NCI-H1105 (cell line): Measurements from ENCODE around the gene OSBPL6.
"Not testable (repeated sequence)": the region's sequence is repeated elsewhere in the genome, so short reads cannot be mapped to it uniquely, and the experiment has no call there.

Experiments used
- DNase-seq: peaks from one replicate; lab custom pipeline; 2025; lab: John Stamatoyannopoulos, UW

Gene OSBPL6

GRCh38 chr2:178193823-178194599, at the start of gene OSBPL6:
Gene OSBPL6 (plus strand): TSS chr2:178194512. CDS start chr2:178306185, 111,673 bp downstream.
- peak; percentile 58 for DNase-seq

DNA sequence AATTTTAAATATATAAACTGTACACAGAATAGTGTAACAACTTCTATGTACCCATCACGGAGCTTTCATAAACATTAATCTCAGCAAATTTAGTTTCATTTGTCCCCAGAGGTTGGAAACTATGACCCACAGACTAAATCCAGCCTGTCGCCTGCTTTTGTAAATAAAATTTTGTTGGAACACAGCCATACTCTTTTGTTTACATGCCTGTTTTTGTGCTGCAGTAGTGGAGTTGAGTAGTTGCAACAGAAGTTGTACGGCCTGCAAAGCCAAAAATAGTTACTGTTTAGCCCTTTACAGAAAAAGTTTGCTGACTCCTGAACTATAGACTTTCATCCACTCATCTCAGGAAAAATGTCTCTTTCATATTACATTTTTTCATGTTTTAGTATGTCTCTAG, 42.3 kb upstream of the OSBPL6 start:
- peak; percentile 11 for DNase-seq

- DNase-seq: no peak
Observed at GRCh38 chr2:178152542-178152941, 41.8 kb upstream of the OSBPL6 start.

GRCh38 chr2:178152977-178153376, 41.3 kb upstream of the OSBPL6 start:
- DNase-seq: no peak

DNA sequence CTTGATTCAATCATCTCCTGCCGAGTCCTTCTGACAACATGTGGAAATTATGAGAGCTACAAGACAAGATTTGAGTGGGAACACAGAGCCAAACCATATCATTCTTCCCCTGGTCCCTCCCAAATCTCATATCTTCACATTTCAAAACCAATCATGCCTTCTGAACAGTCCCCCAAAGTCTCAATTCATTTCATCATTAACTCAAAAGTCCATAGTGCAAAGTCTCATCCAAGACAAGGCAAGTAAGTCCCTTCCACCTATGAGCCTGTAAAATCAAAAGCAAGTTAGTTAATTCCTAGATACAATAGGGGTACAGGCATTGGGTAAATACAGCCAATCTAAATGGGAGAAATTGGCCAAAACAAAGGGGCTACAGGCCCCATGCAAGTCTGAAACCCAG, 40.4 kb upstream of the OSBPL6 start:
- DNase-seq: not testable (repeated sequence)

DNA sequence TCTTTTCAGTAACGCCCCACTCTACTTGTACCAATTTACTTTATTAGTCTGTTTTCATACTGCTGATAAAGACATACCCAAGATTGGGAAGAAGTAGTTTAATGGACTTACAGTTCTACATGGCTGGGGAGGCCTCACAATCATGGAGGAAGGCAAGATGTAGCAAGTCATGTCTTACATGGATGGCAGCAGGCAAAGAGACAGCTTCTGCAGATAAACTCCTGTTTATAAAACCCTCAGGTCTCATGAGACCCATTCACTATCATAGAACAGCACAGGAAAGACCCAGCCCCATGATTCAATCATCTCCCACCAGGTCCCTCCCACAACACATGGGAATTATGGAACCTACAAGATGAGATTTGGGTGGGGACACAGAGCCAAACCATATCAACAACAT, 38.8 kb upstream of the OSBPL6 start:
- DNase-seq: no peak

DNA sequence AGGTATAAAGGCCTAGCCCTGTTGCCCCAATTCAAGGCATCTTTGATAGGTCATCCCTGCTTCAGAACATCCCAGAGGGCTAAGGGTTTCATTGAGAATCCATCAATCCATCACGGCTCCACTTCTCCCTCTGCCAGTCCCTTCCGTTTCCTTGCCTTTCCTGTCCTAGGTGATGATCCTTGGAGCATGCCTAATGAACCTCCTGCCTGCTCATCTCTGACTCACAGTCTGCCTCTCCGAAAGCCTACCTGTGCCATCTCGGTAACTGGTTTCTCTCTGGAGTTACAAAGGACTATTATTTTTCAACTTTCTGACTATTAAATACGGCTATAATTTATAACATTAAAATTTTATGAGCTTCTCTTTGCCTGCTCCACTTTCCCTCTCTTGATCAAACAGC, 36.7 kb upstream of the OSBPL6 start:
- DNase-seq: no peak

DNA sequence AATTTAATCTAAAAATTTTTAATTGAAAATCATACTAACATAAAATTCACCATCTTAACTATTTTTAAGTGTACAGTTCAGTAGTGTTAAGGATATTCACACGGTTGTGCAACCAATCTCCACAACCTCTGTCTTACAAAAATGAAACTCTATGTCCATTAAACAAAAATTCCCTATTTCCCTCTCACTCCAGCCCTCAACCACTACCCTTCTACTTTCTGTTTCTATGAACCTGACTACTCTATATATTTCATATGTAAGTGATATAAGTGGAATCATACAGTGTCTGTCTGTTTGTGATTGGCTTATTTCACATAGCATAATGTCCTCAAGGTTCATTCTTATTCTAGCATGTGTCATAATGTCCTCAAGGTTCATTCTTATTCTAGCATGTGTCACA, 34.3 kb upstream of the OSBPL6 start:
- DNase-seq: no peak

DNA sequence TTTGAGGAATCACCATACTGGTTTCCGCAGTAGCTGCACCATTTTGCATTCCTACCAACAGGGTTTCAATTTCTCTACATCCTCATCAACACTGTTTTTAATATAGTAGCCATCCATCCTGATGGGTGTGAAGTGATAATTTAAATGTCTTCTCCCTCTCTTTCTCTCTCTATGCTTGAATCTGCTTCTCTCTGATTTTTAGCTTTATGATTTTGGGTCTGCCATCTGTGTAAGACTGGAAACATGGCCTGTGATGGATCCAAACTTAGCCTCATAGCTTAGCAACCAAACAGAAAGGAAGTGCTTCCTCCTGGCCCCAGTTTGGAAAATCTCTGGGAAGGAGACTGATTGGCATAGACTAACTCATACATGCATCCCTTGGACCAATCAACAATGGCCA, 33.7 kb upstream of the OSBPL6 start:
- DNase-seq: no peak

- DNase-seq: no peak
Observed at GRCh38 chr2:178163395-178163794, 30.9 kb upstream of the OSBPL6 start.

GRCh38 chr2:178163911-178164310, 30.4 kb upstream of the OSBPL6 start:
- DNase-seq: no peak

DNA sequence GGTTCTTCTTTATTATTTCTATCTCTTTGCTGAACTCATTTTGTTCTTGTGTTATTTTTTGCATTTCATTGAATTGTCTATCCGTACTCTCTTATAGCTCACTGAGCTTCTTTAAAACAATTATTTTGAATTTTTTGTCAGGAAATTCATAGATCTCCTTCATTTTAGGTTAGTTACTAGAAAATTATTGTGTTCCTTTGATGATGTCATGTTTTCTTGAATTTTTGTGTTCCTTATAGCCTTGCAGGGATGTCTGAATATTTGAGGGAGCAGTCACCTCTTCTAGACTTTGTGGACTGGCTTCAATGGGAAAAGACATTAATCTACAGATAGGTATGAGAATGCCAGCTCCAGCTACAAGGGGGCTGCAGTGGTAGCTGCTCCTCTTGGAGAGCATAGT, 20.7 kb upstream of the OSBPL6 start:
- DNase-seq: no peak

DNA sequence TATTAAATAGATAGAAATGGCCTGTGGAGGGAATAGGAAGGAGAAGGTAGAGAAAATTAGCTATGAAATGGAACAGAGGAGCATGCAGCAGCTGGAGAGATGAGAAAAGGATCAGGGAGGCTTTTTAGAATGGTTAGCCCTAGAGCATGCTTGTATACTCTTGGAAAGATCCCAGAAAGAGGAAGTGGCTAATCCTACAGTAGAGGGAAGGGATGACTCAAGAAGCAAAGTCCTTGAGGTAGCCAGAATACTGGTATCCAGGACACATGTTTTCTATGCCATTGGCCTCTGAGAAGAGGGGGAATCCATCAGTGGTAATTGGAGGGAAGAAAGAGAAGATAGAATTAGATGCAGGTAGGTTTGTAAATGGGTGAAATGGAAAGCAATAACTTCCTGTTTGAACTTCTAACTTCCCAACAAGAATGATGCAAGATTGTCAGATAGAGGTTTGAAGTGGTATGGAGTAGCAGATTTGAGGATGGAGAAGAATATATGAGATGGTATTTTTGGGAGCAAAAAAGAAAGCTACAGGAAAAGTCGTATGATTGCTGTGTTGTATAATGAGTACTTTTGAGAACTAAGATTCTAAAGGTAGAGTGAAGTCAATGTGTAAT, 17.1 kb upstream of the OSBPL6 start:
- DNase-seq: no peak

- not testable (repeated sequence) for DNase-seq
Observed at GRCh38 chr2:178180648-178181047, 13.7 kb upstream of the OSBPL6 start.

DNA sequence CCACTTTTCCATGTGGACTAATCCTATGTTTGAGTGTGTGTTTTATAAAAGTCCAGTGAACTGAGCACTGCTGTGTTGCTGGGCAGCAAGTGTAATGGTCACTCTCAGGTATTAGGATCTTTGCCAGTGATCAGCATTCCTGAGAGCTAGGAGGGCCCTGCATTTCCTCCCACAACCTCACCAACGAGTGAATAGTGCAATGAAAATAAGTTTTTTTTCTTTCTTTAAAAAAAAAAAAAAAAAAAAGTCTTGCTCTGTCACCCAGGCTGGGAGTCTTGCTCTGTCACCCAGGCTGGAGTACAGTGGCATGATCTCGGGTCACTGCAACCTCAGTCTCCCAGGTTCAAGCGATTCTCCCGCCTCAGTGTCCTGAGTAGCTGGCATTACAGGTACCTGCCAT, 6.5 kb upstream of the OSBPL6 start:
- no peak for DNase-seq

DNA sequence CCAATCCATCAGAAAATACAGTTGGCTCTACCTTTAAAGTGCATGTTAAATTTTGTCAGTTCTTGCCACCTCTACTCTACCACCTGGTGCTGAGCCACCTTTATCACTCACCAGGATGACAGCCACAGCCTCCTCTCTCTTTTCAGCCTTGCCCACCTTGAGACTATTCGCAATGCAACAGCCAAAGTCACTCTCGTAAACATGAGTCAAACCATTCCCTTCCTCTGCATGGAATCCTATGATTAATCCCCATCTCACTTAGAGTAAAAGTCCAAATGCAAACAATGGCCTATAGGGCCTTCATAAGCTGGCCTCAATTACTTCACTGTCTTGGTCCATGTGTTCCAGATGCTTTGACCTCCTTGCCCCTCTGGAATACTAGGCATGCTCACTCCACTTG, 5.8 kb upstream of the OSBPL6 start:
- no peak for DNase-seq

DNA sequence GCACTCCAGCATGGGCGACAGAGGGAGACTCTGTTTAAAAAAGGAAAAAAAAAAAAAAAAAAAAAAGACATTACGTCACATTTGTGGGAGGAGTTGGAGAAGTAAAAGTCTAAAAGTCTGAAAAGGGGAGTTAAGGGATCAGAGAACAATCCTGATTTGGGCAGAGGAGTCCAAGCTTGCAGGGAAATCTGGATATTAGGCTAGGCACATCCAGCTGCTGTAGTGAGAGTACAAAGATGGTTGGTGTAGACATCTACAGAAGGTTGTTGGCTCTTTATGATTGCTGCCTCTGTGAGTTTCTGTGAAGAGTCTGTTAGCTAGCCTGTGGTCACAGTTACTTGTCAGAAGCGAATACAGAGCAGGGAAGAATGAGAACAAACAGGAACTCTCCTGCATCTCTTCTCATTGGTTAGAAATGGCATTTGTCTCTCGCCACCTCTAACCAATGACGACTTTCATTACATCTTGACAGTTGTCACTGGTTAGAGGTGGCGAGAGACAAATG, 3.3 kb upstream of the OSBPL6 start:
- no peak for DNase-seq

DNA sequence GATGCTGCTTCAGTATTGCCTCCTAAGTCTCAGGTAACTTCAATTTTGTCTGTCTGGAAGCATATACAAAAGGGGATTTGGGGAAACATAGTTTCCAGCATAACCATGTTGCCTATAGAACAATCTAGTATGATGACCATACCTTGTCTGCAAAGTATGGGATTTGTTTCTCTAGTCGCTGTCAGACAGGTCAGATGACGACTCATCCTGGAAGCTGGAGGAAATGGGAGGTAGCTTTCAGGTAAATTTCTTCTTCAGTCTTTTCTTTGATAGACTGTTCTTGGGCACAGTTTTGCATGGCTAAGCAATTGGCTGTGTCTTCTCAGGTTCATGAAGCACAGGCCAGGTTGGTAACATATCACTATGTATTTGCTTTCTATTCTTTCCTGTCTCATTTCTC, 2.8 kb upstream of the OSBPL6 start:
- DNase-seq: no peak

DNA sequence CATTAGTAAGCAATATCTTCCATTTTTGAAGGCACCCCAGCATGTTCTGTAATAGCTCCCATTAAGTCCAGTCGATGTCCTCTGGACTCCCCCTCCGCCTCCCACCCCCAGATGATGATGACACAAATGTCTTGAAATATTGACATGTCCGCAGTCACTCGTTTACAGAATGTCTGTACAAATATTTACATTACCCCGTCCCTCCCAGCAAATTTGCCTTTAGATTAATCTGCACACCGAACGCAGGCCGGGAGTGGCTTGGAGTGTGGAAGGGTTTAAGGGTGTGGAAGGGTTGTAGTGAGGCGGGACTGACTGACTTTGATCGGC, 853 bp upstream of the OSBPL6 start:
- no peak for DNase-seq

GRCh38 chr2:178194600-178195389, 483 bp downstream of the OSBPL6 start:
- DNase-seq: peak; percentile 27

GRCh38 chr2:178195390-178196166, 1.3 kb downstream of the OSBPL6 start:
- DNase-seq: peak; percentile 27

- no peak for DNase-seq
Observed at GRCh38 chr2:178197791-178198190, 3.5 kb downstream of the OSBPL6 start.
